ENCODE data around the gene NSMCE1.

NSMCE1 gene
- 21.1 to 31.4 (median 25.9) reads per million in 4 donors for total RNA-seq

- peak; percentile 87 to 96 (median 93) for DNase-seq
Measured at GRCh38 chr16:27268376-27269299, at the start of gene NSMCE1. Gene NSMCE1, minus strand, starts transcription at chr16:27268772. Its CDS starts 11,202 bp downstream, at chr16:27257570.

- DNase-seq, result no peak
Measured at GRCh38 chr16:27317738-27318391, 49.3 kb upstream of the NSMCE1 start.

- peak in 1 of 5 donors; percentile 16 for DNase-seq
Measured at GRCh38 chr16:27317320-27317719, 48.7 kb upstream of the NSMCE1 start.

- DNase-seq, result peak in 1 of 5 donors; percentile 15
Measured at GRCh38 chr16:27316038-27316680, 47.6 kb upstream of the NSMCE1 start.

GRCh38 chr16:27315333-27316037 is 46.9 kb upstream of the NSMCE1 start:
- DNase-seq, result peak in 4 of 5 donors; percentile 23 to 78 (median 33)

GRCh38 chr16:27314986-27315332 is 46.4 kb upstream of the NSMCE1 start:
- no peak for DNase-seq

GRCh38 chr16:27314161-27314723 is 45.7 kb upstream of the NSMCE1 start:
- DNase-seq, result peak in 4 of 5 donors; percentile 24 to 77 (median 28)

- peak; percentile 33 to 63 (median 50) for DNase-seq
Measured at GRCh38 chr16:27313422-27314160, 45.0 kb upstream of the NSMCE1 start, which contains the start of gene IL4R. Gene IL4R, plus strand, starts transcription at chr16:27313974. Its CDS starts 26,230 bp downstream, at chr16:27340204.

GRCh38 chr16:27312580-27313421 is 44.2 kb upstream of the NSMCE1 start:
- DNase-seq, result no peak

- no peak for DNase-seq
Measured at GRCh38 chr16:27311897-27312303, 43.3 kb upstream of the NSMCE1 start.

GRCh38 chr16:27311448-27311830 is 42.9 kb upstream of the NSMCE1 start:
- no peak for DNase-seq

GRCh38 chr16:27310576-27311447 is 42.2 kb upstream of the NSMCE1 start:
- DNase-seq, result no peak

GRCh38 chr16:27308792-27309191 is 40.2 kb upstream of the NSMCE1 start:
- no peak for DNase-seq

GRCh38 chr16:27305839-27306442 is 37.4 kb upstream of the NSMCE1 start:
- no peak for DNase-seq

- no peak for DNase-seq
Measured at GRCh38 chr16:27304881-27305745, 36.5 kb upstream of the NSMCE1 start.

GRCh38 chr16:27304102-27304501 is 35.5 kb upstream of the NSMCE1 start:
- no peak for DNase-seq

GRCh38 chr16:27303256-27304100 is 34.9 kb upstream of the NSMCE1 start:
- DNase-seq, result no peak

Measured in T-helper 1 cell (primary cell).